ENCODE data around the gene CDH2.

Gene CDH2

GRCh38 chr18:28088477-28088876 is 88.5 kb downstream of the CDH2 start:
- no peak for DNase-seq (ENCODE audit: low read depth in 2 of 2)

DNA sequence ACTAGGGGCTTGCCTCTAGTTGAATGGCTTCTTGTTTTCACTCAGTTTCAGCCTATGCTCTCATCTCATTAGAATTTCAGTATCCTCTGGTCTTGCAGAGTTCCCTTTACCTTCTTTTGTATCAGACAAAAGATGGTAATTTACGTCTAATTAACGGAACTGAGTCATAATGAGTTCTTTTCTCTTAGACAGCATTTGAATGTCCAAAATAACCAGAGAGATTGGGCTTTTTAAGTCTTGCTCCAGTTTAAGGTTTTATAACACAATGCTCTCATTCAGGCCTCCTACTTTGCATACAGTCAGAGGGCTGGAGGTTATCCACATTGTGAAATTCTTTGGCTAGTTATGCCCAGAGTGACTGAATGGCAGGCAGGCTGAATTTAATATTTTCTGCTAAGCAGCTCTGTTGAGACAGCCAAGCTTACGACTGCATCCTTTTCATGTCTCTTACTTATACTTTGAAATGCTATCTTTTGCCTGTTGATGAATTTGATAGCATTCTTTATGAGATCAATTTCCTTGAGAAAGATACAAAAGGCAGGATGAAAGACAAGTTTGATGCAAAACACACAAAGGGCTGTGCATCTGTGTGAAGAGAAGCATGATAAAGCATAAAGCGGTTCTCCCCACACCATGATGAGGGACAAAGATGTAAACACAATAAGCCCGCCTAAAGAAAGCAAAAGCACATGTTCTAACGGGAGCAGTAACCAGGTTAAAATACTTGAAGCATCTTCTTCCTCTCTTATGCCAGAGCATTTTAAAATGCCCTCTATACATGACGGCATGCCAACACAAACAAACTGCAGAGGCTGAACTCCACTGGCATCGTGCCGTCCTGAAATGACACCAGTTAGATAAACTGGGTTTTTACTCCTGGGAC is 90.0 kb downstream of the CDH2 start:
- DNase-seq (ENCODE audit: low read depth in 2 of 2): no peak

GRCh38 chr18:28081516-28081915 is 95.4 kb downstream of the CDH2 start:
- no peak for DNase-seq (ENCODE audit: low read depth in 2 of 2)

DNA sequence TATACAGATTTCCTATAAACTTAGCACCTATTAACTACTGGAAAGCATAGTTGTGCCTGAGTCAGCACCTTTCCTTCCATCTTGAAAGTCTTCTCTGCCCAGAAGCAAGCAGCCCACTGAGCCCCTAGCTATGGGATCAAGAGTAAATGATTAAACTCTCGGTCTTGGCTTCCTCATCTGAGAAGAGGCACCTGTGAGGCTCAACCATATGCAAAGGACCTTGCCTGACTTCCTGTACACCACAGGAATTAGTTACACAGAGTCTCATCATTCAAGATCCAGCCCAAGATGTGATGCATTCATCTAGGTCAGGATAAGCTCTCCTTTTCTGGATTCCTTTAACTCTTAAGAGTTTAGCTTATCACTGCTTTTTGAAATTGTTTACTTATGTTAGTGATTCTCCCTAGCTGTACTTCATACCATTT is 96.0 kb downstream of the CDH2 start:
- no peak for DNase-seq (ENCODE audit: low read depth in 2 of 2)

- DNase-seq (ENCODE audit: low read depth in 2 of 2): no peak
Observed at GRCh38 chr18:28079883-28080282, 97.0 kb downstream of the CDH2 start.

GRCh38 chr18:28078849-28079248 is 98.1 kb downstream of the CDH2 start:
- DNase-seq (ENCODE audit: low read depth in 2 of 2): no peak

- DNase-seq (ENCODE audit: low read depth in 2 of 2): no peak
Observed at GRCh38 chr18:28078298-28078697, 98.6 kb downstream of the CDH2 start.

DNA sequence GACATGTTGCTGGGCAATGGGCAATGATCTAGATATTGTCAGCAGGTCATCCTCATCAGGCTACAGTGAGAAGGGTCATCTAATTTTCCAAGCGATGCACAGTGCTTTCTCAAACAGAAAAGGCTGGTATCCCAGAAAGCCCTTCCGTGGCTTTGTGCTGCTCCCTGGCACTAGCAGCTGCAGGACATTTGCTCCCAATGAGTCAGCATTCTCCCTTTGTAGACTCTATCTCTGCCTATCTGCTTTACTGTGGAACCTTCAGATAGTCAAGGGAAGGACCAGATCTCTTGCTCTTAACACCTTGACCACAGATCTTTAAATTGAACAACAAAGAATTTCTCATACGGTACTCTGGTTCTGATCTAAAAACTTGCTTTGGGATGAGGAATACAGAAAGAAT is 101.4 kb downstream of the CDH2 start:
- no peak for DNase-seq (ENCODE audit: low read depth in 2 of 2)

- no peak for DNase-seq (ENCODE audit: low read depth in 2 of 2)
Observed at GRCh38 chr18:28074076-28074475, 102.9 kb downstream of the CDH2 start.

DNA sequence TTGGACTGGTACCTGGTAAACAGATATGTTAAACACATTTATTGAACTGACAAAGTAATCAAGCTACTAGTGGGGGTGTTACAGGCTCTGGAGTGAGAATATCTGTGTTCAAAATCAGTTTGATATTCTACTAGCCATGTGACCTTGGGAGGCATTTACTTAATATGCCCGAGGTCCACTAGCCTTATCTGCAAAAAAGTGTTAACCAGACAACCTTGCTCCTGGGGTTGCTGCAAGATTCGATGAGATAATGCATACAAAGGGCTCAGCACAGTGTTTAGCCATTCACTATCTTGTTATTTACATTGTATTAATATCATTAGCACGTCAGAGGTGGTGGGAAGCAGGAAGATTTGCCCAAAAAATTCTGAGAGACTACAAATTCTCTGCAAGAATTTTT is 103.3 kb downstream of the CDH2 start:
- DNase-seq (ENCODE audit: low read depth in 2 of 2): no peak

DNA sequence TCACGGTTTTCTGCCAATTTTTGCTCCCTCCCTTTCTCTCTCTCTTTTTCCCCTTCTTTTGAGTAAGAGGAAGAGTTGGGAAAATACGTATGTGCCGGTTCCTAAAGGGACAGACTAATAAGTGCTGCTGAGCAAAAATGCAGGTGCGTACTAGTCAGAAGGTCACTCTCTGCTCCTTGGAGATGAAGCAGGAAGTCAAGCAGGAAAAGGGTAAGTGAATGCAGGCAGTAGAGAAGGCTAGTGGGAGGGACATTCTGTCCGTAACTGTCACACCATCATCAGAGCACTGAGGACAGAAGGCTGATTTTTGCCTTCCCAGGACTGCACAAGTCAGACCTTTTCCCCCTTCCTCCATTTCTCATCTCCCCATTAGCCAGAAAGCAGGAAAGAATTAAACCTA is 105.7 kb downstream of the CDH2 start:
- no peak for DNase-seq (ENCODE audit: low read depth in 2 of 2)

DNA sequence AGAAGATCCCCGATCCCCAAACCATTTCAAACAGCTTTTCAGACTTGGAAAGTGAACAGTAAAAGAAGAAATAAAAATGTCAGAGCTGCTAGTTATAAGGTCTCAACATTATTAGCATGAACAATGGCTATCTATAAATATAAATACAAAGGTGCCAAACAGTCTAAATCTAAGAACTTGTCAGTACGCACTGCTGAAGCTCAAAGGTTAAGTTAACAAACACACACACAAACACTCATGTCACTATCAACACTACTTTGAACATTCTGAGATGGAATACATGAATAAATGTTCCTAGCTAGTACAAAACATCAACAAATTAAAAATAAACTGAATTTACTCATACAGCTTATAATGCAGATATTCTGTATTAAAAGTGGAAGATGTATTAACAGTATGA is 108.7 kb downstream of the CDH2 start:
- DNase-seq (ENCODE audit: low read depth in 2 of 2): no peak

DNA sequence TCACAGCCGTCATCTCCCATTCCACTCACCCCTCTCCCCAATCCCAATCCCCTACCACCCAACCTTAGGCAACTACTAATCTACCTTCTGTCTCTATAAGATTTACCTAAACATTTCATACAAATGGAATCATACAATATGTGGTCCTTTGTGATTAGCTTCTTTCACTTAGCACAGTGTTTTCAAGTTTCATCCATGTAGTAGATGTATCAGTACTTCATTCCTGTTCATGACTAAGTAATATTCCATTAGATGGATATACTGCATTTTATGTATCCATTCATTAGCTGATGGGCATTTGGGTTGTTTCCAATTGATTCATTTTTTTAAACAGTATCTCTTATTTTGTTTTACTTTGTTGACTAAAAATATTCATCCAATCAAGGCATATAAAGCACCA is 109.6 kb downstream of the CDH2 start:
- DNase-seq (ENCODE audit: low read depth in 2 of 2): no peak

DNA sequence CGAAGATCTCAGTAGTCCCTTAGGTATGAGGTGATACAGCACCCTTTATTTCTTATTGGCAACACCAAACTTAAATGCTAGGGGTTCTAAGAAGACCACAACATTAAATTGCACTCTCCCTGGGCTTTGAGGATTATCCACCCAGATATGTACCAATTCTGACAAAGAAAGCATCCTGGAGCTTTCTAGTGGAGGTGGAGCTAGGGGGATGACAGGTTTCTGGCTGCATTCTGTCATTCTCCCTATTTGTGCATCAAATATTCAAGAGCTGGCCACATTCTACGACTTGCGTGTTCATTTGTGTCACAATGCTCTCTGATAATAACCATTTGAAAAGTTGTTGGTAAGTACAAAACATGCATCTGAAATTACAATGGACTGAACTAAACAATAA is 111.1 kb downstream of the CDH2 start:
- DNase-seq (ENCODE audit: low read depth in 2 of 2): no peak

- no peak for DNase-seq (ENCODE audit: low read depth in 2 of 2)
Observed at GRCh38 chr18:28065031-28065792, 111.7 kb downstream of the CDH2 start.

DNA sequence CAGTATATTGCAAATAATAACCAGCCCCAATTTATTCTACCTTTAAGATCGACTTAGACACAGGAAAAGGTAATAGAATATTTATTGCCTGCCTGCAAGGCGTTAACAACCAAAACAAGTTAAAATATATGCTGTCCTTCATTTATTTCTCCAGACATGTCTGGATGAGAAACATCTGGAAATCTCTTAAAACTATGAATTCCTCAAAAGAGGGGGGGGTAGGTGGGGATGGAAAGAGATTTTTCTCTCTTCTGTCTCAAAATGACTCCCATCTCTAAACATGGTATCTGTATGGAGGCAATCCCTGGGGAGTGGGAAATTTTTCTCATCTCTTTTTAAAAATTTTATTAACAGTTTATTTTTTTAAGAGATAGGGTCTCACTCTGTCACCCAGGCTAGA is 113.0 kb downstream of the CDH2 start:
- no peak for DNase-seq (ENCODE audit: low read depth in 2 of 2)

GRCh38 chr18:28063271-28063761 is 113.6 kb downstream of the CDH2 start:
- DNase-seq (ENCODE audit: low read depth in 2 of 2): no peak

- no peak for DNase-seq (ENCODE audit: low read depth in 2 of 2)
Observed at GRCh38 chr18:28062443-28062842, 114.5 kb downstream of the CDH2 start.

DNA sequence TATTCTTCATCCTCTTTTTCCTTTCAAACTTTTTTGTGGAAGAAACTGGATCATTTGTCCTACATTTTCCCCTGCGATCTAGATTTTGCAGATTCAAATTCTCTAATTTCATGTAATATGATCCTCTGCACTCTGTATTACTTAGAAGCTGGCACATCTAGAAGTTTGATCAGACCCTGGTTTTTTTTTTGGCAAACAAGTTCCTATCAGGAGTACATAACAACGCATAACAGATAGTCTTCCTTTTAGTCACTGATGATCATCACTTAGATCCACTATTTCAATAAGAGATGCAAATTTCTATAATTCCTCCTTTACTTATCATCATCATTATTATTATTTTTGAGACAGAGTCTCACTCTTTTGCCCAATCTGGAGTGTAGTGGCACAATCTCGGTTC is 117.1 kb downstream of the CDH2 start:
- DNase-seq (ENCODE audit: low read depth in 2 of 2): no peak

DNA sequence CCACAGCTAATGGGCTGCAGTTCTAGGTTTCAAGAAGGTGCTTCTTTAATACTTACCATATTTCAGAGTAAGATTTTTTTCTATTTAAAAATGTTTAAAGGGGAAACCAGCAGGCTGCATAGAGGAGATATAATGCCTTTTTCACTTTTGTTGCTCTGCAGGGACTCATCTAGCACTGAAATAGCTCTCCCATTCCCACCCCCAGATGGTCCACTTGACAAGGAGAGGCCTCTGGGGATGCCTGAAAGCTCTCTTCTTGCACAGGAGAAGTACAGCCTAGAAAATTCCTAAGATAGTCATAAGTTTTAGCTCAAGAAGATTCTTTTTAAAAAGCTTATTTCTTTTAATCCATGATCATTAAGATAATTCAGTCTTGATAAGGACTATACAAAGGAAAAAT is 126.4 kb downstream of the CDH2 start:
- no peak for DNase-seq (ENCODE audit: low read depth in 2 of 2)

- DNase-seq (ENCODE audit: low read depth in 2 of 2): no peak
Observed at GRCh38 chr18:28048612-28049011, 128.3 kb downstream of the CDH2 start.

- no peak for DNase-seq (ENCODE audit: low read depth in 2 of 2)
Observed at GRCh38 chr18:28045880-28046279, 131.1 kb downstream of the CDH2 start.
